GM18867 (cell line): ENCODE measurements around the gene PER2.
A peak's percentile ranks its signal among the peaks of the same experiment; 100 is the strongest.
"Not testable (repeated sequence)": the region's sequence is repeated elsewhere in the genome, so short reads cannot be mapped to it uniquely, and the experiment has no call there.

Experiments used
- ATAC-seq: cut with Tn5 transposase; IDR thresholded peaks from one replicate; pipeline ENCODE4 v1.9.1; 2021; ENCODE audit warnings: mild to moderate bottlenecking, moderate library complexity; ENCODE audit not compliant: unreplicated experiment

PER2 gene

DNA sequence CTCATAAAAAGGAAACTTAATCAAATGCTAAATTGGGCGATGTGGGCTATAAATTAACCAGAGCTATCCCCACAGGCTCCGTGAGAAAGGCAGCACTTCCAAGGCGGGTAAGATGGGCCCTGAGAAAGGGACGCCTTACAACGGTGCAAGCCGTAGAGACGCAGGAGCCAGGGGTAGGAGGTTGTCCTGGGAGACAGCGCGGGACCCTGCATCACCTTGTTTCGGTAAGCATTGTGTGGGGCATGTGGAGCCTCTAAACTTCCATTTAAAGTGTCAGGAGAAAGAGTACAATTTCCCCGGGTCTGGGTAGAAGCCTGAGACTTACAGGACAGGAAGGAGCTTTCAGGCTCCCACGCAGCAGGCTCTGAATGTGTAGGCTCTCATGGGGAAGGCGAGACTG lies 1.2 kb upstream of the PER2 start:
- ATAC-seq, result no peak

DNA sequence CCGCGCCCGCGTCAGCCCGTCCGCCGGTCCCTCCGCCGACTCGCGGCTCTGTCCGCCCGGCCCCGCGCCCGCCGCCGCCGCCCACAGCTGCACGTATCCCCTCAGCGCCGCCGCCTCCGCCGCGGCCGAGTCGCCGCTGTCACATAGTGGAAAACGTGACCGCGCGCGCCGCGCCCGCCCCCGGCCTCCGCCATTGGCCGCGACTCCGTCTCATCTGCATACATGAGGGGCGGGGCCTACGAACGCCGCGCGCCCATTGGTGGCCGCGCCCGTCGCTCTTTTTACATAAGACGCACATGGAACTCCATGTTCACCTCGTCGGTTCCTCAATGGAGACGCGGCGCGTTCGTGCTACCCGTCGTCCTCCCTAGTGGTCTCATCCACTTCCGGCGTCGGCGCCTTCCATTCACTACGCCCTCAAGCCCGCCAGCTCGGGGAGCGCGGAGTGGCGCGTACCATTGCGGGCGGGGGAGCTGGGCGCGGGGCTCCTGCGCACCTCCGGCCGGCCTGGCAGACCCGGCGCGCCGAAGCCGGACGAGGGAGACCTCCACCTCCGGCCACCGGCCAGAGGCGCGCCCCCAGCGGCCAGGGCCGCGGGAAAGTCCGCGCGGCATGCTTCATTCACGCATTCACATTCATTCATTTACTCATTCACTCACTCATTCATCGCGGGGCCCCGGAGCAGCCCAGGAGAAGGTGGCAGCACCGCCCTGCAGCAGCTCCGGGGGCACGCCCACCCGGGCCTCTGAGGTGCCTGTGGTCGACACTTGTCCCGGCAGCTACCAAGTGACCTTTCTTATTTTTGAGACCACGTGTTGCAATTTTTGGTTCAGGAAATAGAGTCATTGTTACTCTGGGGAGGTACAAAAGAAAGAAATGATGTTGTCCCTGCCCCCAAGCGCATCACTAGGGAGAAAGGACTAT lies 502 bp upstream of the PER2 start:
- peak; percentile 87 for ATAC-seq

DNA sequence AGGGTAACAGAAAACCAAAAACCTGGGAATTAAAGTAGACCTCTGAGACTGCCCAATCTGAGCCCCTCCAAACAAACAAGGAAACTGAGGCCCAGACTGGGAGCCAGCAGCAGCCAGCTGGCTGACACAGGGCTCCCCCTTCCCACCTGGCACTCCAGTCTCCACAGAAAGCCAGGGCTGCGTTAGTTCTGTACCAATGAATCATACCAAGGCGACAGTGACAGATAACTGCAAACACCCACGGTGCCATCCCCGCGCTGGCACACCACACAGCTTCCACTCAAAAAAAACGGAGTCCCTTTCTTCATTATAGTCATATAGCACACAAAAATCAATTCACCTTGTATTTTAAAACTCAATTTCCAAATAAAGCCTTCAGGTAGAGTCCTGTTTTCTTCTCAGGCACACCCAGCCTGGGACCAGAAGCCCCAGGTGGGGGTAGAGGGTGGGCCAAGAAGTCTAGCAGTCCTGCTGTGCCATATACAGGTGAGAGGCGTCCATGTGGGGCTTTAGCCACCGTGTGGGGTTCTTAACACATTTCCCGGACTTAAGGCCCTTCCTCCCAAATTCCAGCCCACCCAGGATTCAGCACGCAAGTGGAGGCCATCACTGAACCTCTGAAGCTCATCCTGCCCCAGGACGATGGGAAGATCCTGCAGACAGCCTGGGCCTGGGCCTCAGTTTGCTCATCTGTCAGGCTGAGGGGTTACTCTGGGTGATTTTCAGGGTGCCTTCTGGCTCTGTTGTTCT lies 1.2 kb downstream of the PER2 start:
- ATAC-seq, result no peak

DNA sequence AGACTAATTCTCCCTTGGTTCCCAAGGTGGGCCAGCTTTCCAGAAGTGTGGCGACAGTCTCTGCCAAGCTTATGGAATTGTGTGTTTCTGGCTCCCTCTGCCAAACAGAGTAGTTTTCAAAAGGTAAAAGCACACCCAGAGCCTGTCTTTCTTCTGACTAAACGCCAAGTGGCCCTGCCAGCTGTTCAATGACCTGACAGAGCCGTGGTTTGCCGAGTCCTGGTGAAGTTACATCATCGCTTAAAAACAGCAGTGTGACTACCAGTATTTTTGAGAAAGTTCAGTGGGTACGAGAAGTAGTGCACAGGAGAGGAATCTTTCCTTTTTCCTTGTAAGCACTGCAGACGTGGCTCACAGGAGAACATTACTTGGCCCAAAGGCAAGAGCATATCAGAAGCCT lies 1.9 kb downstream of the PER2 start:
- ATAC-seq, result no peak

DNA sequence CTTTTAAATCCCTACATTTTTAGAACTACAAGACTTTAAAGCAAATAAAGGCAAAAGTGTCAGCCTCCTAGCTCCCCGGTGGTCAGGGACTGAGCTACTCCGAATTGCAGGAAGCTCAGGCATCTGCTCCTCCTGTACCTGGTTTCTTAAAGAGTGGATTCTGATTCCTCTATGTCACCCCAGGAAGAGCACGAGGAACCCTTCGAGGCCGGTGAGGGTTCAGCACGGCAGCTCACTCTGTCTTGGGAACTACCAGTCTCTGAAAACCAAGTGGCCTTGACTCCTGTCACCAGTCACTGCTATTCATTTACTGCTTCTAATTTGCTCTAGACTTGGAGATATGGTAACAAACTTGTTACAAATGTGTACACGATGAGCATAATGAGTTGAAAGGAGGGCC lies 2.3 kb downstream of the PER2 start:
- ATAC-seq, result no peak

DNA sequence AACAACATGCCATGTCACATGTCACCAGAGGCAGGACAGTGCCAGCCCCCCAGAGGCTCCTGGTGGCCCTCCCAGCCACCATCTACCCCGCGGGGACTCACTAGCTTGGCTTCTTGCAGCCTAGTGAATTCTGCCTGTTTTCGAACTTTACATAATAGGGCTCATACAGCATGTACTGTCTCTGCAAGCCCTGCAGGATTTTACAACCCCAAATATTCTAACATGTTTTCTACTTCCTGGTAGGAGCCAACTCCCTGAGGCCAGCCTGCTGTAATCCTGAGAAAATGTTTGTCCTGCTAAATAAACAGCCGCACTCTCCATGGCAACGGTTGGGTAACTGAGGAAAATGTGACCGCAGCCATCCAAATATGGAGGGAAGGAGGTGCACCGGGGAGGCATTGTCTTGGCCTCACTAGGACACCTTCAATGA lies 2.7 kb downstream of the PER2 start:
- no peak for ATAC-seq

DNA sequence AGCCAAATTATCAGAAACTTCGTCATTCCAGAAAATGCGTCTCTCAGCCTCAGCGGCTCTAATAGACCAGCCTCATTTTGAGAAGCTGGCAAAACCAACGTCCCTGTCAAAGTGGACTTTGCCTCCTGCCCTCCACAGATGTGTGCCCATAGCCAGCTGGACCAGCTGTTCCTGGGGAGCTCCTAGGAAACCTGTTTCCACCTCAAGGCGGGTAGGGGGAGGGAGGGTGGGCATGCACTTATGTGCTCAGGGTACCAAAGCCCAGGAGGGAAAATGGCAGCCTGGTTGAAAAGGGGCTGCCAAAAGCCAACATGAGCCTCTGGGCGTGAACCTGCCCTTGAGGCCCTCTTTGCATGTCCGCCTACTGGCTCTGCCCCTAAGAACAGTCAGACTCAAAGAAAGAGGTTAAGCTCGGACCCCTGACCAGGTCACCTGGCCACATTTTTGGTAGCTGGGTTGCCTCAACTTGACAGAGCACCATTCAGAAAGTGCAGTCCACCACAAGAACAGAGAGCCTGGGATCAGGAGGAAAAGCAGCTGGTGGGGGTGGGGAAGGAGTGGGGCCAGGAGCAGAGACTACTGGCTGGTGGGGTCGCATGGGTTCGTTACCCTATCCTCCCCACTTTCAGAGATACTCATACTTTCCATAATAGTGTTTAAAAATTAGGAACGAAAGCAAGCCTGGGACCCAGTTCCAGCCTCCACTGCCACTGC lies 3.5 kb downstream of the PER2 start:
- no peak for ATAC-seq

DNA sequence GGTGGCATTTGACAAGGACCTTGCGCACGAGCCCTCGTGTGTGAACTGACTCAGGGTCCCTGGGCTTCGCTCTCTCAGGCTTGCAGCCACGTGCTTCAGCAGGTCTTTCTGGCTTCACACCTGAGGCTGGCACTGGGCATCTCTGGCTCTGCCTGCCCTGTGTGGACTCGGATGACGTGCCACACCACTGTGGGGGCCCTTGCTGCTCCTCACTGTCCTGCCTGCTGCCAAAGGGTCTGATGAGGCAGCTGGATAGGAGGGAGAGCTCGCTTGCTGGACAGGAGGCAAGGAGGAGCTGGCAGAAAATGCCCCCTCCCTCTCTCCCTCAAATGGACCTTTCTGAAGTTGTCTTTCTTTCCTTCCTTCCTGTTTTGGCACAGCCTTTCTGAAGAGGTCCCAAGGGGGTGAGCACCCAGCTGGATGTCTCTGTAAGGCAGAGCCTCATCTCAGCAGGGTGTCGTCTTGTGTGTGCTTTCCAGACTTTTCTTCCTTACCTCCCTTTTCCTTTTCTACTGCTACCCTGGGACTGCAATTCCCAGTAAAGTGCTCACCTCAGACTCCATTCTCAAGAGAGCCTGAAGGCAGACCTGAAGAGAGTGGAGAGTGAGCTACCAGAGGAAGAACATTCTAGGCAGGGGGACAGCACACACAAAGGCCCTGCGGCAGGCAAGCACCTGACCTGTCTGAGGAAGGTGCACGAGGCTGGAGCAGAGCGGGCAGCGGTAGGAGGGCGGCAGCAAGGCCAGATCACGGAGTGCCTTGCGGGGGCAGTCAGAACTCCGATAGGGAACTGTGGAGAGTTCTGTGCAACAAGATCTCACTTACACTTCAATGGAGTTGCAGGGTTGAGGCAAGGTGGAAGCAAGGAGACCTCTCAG lies 5.3 kb downstream of the PER2 start:
- ATAC-seq, result no peak

DNA sequence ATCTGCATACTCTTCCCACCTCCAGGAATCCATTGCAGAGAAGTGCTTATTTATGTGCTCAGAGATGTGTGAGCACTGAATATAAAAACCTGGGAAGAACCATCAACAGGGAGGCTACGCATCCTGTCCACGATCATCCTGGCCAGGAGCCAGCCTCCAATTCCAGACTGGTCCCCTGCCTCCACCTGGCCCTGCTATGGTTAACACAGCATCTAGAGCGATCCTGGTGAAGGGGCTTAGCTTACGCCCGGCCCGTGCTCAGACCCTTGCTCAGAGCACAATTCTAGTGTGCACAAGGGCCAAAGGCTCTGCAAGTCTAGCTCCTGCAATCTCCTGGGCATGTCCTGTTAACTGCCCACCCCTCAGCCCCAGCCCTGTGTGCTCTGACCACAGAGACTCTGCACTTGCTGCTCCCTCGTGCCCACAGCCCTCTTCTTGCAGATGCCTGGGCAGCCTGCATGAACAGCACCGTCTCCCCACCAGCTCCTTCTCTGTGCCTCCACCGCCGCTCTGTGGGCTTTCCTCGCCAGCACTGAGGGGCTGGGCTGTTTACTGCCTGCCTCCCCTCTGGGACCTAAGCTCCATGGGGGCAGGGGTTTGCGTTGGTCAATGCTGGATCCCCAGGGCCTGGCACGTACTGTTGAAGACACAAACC lies 6.5 kb downstream of the PER2 start:
- ATAC-seq, result no peak

DNA sequence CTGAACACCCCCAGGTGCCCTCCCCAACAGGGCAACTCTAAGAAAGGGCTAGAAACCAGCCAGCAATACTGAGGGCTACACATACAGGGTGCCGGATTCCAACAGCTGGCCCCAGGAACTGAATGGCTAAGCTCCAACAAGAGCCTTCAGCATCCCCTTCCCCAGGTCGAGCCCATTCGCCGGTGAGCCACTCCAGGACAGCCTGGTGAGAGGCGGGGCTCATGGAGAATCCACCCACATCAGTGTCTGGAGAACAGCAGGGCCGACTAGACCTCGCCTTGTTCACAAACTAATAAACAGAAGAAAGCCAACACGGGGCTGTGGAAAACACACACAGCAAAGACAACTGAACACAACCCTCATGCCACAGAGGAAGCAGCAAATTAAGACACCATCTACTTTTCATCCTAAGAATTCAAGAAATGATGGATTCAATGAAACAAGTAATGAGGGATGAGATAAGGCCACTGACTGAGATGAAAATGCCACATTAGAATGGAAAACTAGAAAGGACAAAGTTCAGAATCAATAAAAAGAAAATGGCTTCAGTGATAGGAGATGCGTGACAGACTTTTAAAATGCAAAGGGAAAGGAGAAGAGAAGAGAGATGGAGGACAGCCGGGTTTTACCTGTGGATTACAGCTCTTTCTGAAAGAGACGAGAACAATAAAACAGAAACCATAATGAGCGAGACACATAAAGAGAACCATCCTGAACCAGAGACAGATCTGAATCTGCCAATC lies 8.2 kb downstream of the PER2 start:
- ATAC-seq, result no peak

DNA sequence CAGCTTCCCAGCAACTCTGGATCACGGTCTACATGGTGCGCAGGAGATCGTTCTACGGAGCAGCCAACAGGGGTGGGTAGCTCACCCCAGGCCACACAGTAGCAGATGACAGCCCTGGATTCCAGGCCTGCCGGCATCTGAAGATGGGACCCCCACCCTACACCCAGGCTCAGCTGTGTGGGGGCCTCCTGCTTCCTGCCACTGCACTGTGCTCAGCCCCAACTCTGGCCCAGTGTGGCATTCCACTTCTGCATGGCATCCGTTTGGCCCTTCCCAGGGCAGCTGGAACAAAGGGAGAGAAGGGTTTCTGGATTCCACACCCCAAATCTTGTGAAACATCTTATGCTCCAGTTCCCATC lies 9.1 kb downstream of the PER2 start:
- ATAC-seq, result no peak

DNA sequence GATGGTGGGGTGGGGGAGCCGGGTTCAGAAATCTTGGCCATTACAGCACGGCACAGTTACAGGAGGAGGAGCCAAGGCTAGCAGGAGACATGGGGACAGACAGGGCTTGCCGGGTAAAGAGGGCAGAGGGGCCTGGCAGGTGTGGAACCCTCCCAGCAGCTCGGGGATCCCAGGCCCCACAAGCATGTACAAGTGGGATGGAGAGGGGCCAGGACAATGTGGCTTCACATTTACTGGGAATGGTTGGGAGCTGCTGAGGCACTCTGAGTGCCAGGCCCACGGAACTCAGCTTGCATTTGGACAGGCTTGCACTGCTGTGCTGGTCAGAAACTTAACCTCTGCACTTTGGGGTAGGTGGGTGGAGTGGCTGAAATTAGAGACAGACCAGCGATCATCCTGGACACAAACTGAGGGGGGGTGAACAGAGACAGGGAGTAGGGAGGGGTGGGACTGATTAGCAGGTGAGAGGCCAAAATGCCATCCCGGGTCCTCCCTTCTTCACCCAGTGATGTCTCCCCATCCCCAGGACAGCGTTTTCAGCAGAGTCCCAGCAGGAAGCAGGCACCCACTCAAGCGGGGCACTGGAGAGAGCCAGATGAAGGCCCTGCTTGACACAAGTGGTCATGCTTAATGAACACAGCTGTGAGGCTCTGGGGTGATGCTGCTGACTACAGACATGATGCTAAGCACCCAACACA lies 9.6 kb downstream of the PER2 start:
- no peak for ATAC-seq

DNA sequence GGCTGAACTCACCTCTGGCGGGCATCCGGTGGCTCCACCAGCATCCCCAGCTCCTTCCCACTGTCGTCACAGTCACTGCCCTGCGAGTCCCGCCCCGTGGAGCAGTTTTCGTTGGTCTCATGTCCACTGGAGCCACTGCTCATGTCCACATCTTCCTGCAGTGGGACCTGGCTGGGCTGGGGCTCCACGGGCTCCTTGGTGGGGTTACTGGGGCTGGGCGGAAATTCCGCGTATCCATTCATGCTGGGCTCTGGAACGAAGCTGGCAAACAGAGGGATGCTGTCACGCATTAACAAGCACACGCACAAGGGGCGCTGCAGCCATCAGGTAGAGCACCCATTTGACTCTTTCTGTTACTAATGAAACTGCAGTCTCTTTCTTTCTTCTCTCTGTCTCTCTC lies 10.7 kb downstream of the PER2 start:
- ATAC-seq, result no peak

DNA sequence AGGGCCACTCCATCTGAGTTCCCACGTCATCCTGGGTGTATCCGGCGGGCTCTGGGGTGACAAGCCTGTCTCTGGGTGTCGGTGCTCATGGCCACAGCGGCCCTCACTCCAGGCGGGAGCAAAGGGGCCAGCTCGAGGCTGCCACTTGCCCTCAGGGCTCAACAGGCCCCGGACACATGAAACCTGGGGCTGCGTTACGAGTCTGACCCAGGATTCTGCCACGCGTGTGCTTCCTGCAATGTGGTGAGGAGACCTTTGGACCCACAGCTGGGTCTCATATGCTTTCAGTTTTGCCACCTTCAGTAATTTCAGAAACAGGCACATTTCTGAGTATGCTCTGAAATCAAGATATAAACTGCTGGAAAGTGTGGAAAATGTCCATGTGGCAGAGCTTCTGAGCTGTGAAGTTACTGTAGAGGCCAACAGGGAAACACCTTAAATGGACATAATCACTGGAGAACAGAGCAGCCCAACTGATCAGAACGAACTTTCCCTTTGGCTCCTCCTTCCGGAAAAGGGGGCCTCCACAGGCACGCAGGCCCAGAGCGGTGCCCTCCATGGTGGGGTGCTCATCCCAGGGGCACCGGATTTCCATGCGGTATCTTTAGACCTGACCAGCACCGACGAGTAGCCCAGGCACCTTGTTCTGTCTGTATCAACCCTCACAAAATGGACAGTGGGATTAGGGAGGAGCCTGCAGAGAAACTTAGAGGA lies 14.1 kb downstream of the PER2 start:
- no peak for ATAC-seq

DNA sequence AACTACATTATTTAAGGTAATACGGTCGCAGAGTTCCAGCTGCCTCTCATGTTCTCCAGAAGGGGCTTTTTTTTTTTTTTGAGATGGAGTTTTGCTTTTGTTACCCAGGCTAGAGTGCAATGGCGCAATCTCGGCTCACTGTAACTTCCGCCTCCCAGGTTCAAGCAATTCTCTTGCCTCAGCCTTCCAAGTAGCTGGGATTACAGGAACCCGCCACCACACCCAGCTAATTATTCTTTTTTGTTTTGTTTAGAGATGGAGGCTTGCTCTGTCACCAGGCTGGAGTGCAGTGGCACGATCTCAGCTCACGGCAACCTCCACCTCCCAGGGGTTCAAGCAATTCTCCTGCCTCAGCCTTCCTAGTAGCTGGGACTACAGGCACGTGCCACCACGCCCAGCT lies 15.0 kb downstream of the PER2 start:
- not testable (repeated sequence) for ATAC-seq

DNA sequence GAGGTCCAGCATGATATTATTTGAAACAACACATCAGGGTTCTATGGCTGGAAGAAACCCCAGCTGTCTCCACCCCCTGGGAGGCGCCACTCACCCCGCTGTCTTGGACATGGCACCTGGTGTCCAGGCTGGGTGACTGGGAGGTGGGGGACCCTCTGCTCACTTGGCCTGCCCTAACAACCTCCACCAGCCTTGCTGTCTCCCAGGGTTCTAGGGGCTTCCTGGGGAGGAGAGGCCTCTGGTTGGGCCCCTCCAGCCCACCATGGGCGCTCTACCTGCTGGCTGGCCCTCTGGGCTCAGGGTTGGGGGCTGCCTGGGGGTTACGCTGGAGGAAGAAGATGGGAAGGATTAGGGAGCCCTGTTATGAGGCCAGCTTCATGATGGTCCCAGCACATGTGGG lies 16.3 kb downstream of the PER2 start:
- ATAC-seq, result no peak

DNA sequence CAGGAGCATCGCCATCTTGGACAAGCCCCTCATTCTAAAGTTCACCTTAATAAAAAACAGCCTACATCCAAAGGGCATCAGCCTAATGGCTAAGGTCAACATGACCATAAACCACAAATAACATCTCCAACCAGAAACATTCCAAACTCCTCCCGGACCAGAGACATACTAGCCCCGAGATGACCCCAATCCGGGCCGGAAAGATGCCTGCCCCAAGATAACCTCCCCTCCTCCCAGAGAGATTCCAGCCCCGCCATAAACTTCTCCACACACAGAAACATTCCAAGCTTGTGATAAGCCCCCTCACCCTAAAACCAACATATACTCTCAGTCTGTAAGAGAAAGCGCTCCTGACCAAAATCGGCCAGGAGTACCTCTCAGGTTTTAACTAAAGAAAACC lies 16.7 kb downstream of the PER2 start:
- not testable (repeated sequence) for ATAC-seq

DNA sequence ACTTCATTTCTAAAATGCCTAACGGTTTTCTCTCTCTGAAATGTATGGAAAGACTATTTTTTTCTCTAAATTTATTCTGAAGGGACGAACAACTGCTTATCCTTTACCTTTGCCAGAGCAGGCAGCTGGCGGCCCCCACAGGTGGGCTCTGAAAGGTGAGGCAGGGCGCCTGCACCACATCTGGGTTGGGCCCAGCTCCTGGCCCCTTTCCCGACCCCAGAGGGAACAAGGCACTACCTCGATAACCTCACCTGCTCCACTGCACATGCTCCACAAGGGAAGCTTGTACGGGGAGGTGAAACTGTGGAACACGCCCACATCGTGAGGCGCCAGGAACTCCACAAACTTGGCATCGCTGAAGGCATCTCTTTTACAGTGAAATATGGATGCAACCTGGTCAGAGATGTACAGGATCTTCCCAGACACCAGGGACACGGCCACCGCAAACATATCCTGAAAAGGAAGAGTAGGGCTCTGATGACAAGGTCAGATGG lies 17.3 kb downstream of the PER2 start:
- no peak for ATAC-seq
